Fibroblast of skin of left quadriceps (primary cell): Measurements from ENCODE around the gene ATAD2B.

Source experiments
- DNase-seq, 2 experiments: peaks; one replicate each; pipeline ENCODE4 v3.0.0-alpha.2; 2013; ENCODE audit warnings: low read depth in 2 of 2

ATAD2B gene

GRCh38 chr2:23837871-23838270, 89.1 kb downstream of the ATAD2B start:
- DNase-seq, result no peak

GRCh38 chr2:23836971-23837565, 89.9 kb downstream of the ATAD2B start:
- DNase-seq, result no peak

GRCh38 chr2:23836505-23836904, 90.4 kb downstream of the ATAD2B start:
- no peak for DNase-seq

GRCh38 chr2:23835988-23836387, 90.9 kb downstream of the ATAD2B start:
- DNase-seq, result no peak

DNA sequence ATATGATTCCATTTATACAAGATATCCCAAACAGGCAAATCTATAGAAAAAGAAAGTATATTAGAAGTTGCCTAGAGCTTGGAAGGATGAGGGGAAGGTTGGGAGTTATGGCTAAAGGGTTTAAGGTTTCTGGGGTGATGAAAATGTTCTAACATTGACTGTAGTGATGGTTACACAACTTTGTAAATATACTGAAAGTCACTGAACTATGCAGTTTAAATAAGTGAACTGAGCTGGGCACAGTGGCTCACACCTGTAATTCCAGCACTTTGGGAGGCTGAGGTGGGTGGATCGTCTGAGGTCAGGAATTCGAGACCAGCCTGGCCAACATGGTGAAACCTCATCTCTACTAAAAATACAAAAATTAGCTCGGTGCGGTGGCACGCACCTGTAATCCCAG, 91.5 kb downstream of the ATAD2B start:
- DNase-seq, result no peak

- DNase-seq, result no peak
Observed at GRCh38 chr2:23828986-23829385, 97.9 kb downstream of the ATAD2B start.

DNA sequence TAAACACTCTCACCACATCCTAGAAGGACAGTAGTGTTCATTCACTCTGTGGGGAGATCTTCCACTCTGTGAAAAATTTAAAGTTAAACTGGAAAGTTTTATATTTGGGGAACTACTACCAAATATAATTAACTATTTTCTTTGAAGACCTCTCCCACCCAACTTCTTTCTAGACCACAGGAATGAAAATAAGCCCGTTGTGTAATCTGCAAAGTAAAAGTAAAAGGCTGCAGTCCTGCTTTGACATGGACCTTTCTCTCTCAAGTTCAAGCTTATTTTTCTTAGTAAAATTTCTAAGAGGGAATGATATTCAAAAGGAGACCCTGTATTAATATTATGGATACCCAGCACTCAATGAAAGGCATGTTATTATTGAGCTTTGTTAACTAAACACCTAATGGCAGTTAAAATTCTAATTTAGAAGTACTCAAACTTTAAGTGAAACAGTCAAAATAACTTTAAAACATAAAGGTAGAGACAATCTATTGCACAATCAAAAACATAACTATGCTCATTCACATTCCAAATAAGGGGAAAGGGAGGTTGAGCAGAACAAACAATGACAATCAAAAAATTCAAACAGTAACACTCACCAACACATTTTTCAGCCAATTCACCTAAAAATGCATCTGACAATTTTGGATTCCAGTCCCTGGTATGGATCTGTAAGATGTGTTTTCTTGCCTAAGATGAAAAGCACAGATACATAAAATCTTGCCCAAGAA, 98.5 kb downstream of the ATAD2B start:
- DNase-seq, result no peak

- DNase-seq, result no peak
Observed at GRCh38 chr2:23827287-23827686, 99.6 kb downstream of the ATAD2B start.

DNA sequence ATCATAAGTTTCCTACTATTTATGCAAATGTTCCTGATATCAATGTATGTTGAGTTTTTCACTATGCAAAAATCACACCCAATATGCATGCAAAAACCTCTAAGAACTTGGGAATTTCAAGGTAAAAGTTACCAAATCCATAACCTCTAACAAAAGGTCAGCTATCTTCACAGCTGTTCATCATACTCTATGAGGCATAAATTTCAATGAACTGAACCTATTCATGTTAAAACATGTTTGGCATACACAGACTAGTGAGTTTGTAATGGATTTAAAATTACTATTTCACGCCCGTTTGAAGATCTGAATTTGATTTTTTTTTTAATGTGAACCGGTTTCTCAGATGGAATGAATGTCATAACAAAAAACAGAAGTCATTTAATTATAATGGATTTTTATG, 100.2 kb downstream of the ATAD2B start:
- DNase-seq, result no peak

GRCh38 chr2:23826040-23826439, 100.9 kb downstream of the ATAD2B start:
- DNase-seq, result no peak

- peak; percentile 27 to 32 for DNase-seq
Observed at GRCh38 chr2:23824777-23825212, 102.1 kb downstream of the ATAD2B start.

DNA sequence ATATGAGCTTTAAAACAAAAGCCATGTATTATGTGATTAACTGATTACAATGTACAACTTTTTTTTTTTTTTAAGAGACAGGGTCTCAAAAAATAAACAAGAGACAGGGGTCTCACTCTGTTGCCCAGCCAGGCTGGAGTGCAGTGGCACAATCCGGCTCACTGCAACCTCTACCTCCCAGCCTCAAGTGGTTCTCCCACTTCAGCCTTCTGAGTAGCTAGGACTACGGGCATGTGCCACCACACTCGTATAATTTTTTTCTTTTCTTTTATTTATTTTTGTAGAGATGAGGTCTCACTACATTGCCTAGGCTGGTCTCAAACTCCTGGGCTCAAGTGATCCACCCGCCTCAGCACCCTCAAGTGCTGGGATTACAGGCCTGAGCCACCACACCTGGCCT, 103.1 kb downstream of the ATAD2B start:
- no peak for DNase-seq

DNA sequence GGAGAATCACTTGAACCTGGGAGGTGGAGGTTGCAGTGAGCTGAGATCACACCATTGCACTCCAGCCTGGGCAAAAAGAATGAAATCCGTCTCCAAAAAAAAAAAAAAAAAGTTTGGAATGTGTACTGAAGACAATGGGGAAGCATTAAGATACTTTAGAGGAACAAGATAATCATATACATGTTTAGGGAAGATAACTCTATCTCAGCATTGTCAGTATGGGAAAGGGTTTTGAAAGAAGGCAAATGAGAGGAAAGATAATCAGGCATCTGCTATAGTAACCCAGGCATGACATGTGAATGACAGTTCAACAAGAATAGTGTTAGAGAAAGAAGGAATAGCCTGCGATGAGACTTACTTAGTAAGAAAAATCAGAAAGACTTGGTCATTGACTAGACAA, 112.0 kb downstream of the ATAD2B start:
- DNase-seq, result no peak

DNA sequence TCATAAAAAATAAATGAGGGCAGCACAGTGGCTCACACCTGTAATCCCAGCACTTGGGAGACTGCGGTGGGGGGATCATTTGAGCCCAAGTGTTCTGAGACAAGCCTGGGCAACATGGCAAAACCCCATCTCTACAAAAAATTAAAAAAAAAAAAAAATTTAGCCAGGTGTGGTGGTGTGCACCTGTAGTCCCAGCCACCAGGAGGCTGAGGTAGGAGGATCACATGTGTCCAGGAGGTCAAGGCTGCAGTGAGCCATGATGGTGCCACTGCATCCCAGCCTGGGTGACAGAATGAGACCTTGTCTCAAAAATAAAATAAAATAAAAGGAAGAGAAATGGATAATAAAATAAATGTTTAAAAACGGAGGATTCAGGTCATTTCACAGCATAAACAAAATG, 113.5 kb downstream of the ATAD2B start:
- DNase-seq, result no peak

GRCh38 chr2:23809150-23809549, 117.8 kb downstream of the ATAD2B start:
- DNase-seq, result no peak

DNA sequence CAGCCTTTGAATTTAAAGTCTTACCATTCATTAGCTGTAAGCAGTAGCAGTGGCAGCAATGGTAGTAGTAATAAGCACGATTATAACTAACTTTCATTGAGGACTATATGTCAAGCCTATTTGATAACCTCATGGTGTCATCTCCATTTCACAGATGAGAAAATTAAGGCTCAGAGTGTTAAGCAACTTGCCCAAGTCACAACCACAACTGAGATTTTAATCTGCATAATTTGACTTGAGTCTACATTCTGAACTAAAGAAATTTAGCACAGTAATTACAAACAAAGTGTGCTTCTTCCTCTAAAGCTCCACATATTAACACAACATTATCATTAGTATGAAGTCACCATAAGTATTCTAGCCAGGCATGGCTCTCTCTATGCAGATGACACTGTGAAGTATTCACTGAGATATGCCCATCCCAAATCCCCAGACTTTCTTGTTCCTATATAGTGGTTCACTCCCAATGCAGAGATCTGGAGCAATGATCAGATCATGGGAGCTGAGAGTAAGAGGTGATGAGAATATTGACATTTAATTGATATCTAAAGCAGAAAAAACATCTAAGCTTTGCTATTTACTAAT, 120.2 kb downstream of the ATAD2B start:
- no peak for DNase-seq

DNA sequence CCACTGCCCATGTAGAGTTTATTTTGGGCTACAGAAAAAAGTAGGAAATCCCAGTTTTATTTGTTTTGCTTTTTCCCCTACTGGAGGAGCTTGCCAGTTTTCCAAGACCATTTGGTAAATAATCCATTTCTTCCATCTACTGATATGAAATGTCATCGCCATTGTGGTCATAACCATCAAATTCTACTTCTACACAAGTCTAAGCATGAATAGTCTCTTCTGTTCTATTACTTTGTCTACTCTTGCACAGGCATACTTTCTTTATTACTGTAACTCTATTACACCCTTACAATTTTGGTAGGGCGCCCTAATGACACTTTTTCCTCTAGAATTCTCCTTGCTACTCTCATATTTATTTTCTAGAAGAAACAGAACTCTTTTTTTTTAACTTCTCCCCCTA, 120.7 kb downstream of the ATAD2B start:
- DNase-seq, result no peak

- no peak for DNase-seq
Observed at GRCh38 chr2:23803965-23804542, 122.9 kb downstream of the ATAD2B start.

DNA sequence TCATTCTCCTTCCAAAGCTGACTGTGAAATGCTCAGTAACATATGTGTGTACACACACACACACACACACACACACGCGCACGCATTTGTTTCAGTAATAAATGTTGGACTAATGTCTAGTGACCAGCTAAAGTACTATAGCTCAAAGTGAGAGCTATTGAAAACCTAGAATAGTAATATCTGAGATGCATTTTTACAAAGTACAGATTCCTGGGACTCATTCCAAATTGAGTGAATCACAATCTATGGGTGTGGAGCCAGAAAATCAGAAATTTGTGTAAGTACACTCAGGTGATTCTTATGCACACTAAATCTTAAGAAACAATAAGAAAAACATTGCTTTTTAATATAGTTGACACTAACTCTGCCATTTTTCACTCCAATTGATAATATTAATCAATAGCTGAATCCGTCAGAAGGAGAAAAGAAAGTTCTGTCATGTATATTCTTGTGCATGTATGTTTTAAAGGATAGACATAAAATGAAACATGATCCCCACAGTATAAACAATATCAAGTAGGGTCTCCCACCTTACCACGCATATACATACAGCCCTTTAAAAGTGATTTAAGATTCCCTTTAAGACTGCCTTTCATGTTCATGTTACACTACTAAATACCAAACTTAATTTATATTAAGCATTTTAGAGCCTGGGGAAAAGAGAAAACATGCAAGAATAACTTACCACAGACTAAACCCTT, 123.5 kb downstream of the ATAD2B start:
- DNase-seq, result peak; percentile 48 to 57

DNA sequence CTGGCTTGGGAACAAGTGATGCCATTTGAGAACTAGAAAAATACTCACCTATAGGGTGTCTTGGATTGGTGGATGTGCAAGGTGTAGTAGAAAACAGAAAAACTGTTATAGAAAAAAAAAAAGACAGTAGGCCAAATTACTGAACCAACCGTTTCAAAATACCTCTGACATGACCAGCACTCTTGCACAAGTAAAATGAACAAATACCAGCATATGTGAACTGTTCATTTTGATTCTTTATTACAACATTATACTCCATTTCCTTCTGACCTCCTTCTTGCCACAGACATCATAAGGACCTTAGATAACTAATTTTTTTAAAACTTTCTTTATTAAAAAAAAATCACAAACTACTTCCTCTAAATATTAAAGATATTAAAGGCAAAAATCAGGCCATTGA, 125.5 kb downstream of the ATAD2B start:
- DNase-seq, result peak in 1 of 2 experiments; percentile 29

- no peak for DNase-seq
Observed at GRCh38 chr2:23794234-23794633, 132.7 kb downstream of the ATAD2B start.

- no peak for DNase-seq
Observed at GRCh38 chr2:23793476-23793875, 133.4 kb downstream of the ATAD2B start.
